GM21619 (cell line): ENCODE results near the gene SH2D7.

Source experiments
- ATAC-seq: cut with Tn5 transposase; IDR thresholded peaks from one replicate; pipeline ENCODE4 v1.9.1; 2021; ENCODE audit not compliant: unreplicated experiment

SH2D7 gene

GRCh38 chr15:78060232-78060631 is 32.1 kb upstream of the SH2D7 start:
- no peak for ATAC-seq

DNA sequence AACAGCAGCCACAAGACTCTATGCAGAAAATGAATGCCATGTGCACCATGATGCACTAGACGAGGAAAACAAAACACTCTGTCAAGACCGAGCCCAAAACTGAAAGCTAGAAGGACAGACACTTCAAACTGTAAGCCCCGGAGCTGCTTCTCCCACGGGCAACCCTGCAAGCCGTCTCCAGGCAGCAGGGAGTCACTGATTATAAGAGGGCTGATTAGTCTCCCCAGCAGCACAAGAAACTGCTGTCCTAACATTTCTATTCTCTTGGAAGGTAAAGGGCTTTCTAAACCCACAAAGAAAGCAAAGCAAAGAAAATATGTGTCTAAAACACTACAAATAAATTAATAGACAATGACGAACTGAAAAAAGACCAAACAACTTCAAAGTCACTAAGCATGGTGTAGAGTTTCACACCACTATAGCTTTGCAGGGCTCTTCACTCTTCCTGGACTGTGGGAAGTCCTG is 30.4 kb upstream of the SH2D7 start:
- peak; percentile 39 for ATAC-seq

- no peak for ATAC-seq
Observed at GRCh38 chr15:78063217-78063616, 29.1 kb upstream of the SH2D7 start.

GRCh38 chr15:78063970-78064385 is 28.4 kb upstream of the SH2D7 start:
- ATAC-seq: no peak

DNA sequence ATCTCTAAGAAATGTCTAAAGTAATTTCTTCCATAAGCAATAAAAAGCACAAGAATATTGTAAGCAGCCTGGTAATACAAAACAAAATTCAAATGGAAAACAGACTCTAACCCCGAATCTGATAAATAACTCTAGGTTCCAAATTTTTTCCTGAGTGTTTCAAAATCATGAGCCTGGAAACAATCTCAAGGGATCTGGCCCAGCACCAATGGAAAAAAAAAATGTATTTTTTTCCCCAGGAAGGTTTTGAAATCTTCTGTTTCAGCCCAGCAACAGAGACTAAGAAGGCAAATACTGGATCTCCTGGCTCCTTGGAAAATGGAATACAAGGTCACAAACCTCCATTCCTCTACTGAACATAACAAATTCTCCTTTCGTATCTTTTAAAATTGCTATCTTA is 27.8 kb upstream of the SH2D7 start:
- no peak for ATAC-seq

DNA sequence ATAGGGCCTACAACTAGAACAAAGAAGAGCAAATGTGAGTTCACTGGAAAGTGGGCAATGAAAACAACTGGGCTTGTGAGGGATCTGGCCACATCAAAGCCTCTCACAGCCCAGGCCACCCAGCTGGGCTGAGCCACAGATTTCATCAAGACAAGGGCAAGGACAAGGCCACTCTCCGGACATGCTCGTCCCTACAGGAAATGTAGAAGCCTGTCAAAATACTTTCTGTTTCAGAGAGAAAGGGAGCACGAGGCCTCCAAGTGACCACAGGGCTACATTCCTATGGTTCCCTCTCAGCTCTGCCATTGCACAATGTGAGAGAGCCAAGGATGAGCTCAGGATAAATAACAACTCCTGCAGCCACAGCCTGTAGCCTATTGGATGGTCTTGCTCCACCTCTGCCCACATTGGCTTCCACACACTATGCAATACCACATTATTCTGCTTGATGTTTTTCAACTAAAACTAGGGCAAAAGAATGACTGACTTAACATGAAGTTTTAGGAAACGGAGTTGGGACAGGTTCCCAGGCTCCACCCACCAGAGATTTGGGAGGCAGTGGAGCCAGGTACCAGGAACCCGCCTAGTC is 27.0 kb upstream of the SH2D7 start:
- no peak for ATAC-seq

GRCh38 chr15:78065973-78066946 is 26.1 kb upstream of the SH2D7 start:
- ATAC-seq: peak; percentile 58

GRCh38 chr15:78067328-78068228 is 24.8 kb upstream of the SH2D7 start:
- no peak for ATAC-seq

- ATAC-seq: peak; percentile 14
Observed at GRCh38 chr15:78069052-78069414, 23.3 kb upstream of the SH2D7 start.

- ATAC-seq: no peak
Observed at GRCh38 chr15:78069462-78070029, 22.8 kb upstream of the SH2D7 start.

- ATAC-seq: no peak
Observed at GRCh38 chr15:78070049-78070700, 22.2 kb upstream of the SH2D7 start.

DNA sequence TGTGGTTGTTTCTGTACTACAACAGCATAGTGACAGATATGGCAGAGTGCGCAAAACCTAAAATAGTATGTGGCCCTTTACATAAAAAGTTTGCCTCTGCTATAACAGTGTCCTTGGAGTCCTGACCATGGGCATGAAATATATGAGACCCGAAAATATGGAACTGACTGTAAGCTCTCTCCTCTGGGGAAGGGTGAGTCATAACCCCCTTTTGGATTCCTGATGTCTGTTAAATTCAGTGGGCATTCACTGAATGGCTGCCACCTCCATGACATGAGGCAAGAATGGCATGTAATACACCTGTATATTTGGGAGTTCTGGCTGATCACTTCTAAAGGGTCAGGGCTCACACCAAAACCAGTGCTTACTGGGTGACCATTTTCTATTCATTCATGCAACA is 21.0 kb upstream of the SH2D7 start:
- ATAC-seq: no peak

- no peak for ATAC-seq
Observed at GRCh38 chr15:78072080-78072892, 20.1 kb upstream of the SH2D7 start.

- ATAC-seq: no peak
Observed at GRCh38 chr15:78073046-78073787, 19.1 kb upstream of the SH2D7 start.

- ATAC-seq: no peak
Observed at GRCh38 chr15:78075490-78076230, 16.7 kb upstream of the SH2D7 start.

DNA sequence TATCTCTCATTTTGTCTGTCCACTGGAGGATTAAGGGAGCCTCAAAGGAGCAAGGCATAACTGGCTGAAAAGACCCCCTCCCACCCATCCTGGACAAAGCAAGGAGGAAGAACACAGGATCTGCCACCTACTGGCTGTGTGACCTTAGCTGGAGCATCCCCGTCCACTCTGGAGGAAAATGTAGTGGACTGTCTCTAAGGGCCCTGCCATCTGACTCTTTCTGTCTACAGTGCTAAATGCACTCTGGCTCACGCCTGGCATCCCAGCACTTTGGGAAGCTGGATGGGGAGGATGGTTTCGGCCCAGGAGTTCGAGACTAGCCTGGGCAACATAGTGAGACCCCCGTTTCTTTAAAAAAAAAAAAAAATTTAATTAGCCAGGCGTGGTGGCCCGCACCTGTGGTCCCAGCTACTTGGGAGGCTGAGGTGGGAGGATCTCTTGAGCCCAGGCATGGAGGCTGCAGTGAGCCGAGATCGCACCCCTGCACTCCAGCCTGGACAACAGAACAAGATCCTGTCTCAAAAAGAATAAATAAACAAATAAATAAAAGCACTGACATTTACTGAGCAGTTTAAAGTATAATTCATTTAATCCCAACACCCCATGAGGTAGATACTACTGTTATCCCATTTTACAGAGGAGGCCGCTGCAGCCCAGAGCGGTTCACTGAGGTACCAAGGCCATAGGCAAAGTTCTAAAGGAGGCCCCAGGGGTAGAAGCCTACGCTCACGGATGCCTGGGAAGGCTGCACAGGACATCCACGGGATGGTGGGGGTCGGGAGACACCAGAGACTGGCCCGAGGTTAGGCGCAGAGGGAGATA is 15.9 kb upstream of the SH2D7 start:
- ATAC-seq: no peak
